GM18508 (cell line): ENCODE measurements around the gene LYVE1.

Source experiments
- ATAC-seq: cut with Tn5 transposase; IDR thresholded peaks from one replicate; pipeline ENCODE4 v1.9.1; 2021; ENCODE audit warnings: moderate number of reproducible peaks; ENCODE audit not compliant: insufficient read depth, unreplicated experiment

LYVE1 gene

GRCh38 chr11:10528121-10528520 lies 40.3 kb downstream of the LYVE1 start:
- ATAC-seq, result no peak

GRCh38 chr11:10526974-10527918 lies 41.2 kb downstream of the LYVE1 start:
- no peak for ATAC-seq

GRCh38 chr11:10524471-10524870 lies 44.0 kb downstream of the LYVE1 start:
- ATAC-seq, result no peak

GRCh38 chr11:10522921-10523320 lies 45.5 kb downstream of the LYVE1 start:
- no peak for ATAC-seq

- ATAC-seq, result no peak
Measured at GRCh38 chr11:10522276-10522675, 46.2 kb downstream of the LYVE1 start.

- ATAC-seq, result no peak
Measured at GRCh38 chr11:10520562-10520961, 47.9 kb downstream of the LYVE1 start.

- ATAC-seq, result no peak
Measured at GRCh38 chr11:10519630-10520029, 48.8 kb downstream of the LYVE1 start.

- no peak for ATAC-seq
Measured at GRCh38 chr11:10518891-10519290, 49.6 kb downstream of the LYVE1 start.

- no peak for ATAC-seq
Measured at GRCh38 chr11:10518123-10518522, 50.3 kb downstream of the LYVE1 start.

- ATAC-seq, result no peak
Measured at GRCh38 chr11:10515418-10515817, 53.0 kb downstream of the LYVE1 start.

- ATAC-seq, result no peak
Measured at GRCh38 chr11:10514709-10515108, 53.8 kb downstream of the LYVE1 start.

- ATAC-seq, result no peak
Measured at GRCh38 chr11:10514202-10514601, 54.3 kb downstream of the LYVE1 start.

GRCh38 chr11:10511181-10511621 lies 57.3 kb downstream of the LYVE1 start:
- no peak for ATAC-seq
